AG04449 (cell line): ENCODE results near the gene LAMB4.

Experiments
- CTCF ChIA-PET: fragments of 350-600 bp; formaldehyde crosslinking; extraction: SDS; loops from one replicate; lab custom pipeline; 2021; ENCODE audit warnings: antibody characterized with exemption; lab: Yijun Ruan, JAX
- POLR2A ChIA-PET: fragments of 400-600, 350-600 bp; formaldehyde crosslinking; extraction: SDS; loops from one replicate; lab custom pipeline; 2020; ENCODE audit warnings: antibody characterized with exemption, inconsistent platforms; lab: Yijun Ruan, JAX
- DNase-seq: peaks from one replicate; pipeline ENCODE4 v3.0.0-alpha.2; 2010; ENCODE audit warnings: low read depth, low spot score
- H3K4me3 ChIP-seq: 2 replicates; pipeline ENCODE4 v1.5.1; 2011; ENCODE audit warnings: low read depth, mild to moderate bottlenecking, control low read depth, low read length
- TF ChIP-seq, protein P1 (sequence below): IDR thresholded peaks from one replicate; pipeline ENCODE4 v1.5.1; 2011; ENCODE audit warnings: mild to moderate bottlenecking, moderate library complexity, low read length, control low read depth, inconsistent platforms; ENCODE audit not compliant: insufficient read depth; ENCODE audit errors: missing control alignments

The LAMB4 gene

DNA sequence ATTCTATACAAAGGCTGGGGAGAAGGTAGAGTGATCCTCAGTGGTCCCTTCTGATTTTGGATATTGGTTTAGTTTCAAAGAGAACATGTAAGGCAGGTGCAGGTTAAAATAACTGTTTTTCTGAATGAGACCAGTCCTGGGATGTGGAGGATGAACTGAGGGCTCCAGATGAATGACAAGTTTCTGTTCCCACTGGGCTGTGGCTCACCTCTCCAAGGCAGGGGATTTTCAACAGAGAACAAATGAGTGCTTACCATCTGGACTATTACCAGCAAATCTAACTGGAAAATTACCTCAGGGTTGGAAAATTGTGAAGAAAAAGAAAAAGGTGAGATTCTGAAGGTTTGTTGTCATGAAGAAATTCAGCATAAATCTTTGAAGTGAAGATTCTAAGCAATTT lies 8.0 kb downstream of the LAMB4 start:
- POLR2A ChIA-PET = no interaction called here
- no peak for DNase-seq
- no peak overlapping the region for H3K4me3 ChIP-seq
- CTCF ChIA-PET = interaction anchor here (1.1 kb wide), 1 partner anchor 24 kb away, joined by 4 read pairs; no protein-coding TSS in a partner anchor
- TF ChIP-seq, protein P1, sequence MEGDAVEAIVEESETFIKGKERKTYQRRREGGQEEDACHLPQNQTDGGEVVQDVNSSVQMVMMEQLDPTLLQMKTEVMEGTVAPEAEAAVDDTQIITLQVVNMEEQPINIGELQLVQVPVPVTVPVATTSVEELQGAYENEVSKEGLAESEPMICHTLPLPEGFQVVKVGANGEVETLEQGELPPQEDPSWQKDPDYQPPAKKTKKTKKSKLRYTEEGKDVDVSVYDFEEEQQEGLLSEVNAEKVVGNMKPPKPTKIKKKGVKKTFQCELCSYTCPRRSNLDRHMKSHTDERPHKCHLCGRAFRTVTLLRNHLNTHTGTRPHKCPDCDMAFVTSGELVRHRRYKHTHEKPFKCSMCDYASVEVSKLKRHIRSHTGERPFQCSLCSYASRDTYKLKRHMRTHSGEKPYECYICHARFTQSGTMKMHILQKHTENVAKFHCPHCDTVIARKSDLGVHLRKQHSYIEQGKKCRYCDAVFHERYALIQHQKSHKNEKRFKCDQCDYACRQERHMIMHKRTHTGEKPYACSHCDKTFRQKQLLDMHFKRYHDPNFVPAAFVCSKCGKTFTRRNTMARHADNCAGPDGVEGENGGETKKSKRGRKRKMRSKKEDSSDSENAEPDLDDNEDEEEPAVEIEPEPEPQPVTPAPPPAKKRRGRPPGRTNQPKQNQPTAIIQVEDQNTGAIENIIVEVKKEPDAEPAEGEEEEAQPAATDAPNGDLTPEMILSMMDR = no peak

DNA sequence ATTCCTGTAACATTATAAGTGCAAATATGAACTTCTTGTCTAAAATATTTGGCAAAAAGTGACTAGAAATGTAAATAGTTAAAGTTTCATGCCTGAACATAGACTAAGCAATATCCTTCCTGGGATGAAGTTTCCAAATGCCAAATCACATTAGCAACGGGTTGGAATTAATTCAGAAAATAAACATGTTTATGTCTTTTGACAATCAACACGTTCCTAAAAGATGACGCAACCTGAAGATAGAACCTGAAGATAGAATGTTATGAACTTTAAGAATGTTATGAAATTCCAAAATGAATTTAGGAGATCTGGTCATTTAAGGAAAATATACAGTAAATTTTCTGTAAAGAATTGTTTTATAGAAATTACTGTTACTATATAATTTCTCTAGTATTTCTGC lies 9.2 kb downstream of the LAMB4 start:
- no peak for DNase-seq
- ChIA-PET CTCF (interaction anchor here (1.5 kb wide), 1 partner anchor 20 kb away, joined by 3 read pairs; no protein-coding TSS in a partner anchor), POLR2A (no interaction called here)
- H3K4me3 ChIP-seq = no peak overlapping the region
- TF ChIP-seq, protein P1 = no peak

DNA sequence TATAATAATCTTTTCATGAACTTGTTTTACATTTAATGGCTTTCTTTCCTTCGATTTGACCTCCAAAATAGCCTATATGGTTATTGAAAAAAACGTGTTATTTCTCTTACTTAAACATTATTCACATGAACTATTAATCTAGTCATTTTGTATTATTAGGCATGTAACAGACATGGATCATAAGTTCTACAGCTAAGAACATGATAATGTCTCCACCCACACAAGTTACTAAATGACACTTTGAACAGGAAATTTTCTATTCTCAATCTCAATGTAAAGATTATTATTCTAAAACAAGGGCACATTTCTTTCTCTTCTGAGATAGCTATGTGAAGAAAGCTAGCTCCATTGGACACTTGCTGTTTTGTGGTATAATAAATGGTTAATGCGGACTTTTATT lies 10.0 kb downstream of the LAMB4 start:
- CTCF ChIA-PET = interaction anchor here (1.5 kb wide), 1 partner anchor 21 kb away, joined by 3 read pairs; no protein-coding TSS in a partner anchor
- POLR2A ChIA-PET = no interaction called here
- no peak for DNase-seq
- TF ChIP-seq, protein P1 = no peak
- no peak overlapping the region for H3K4me3 ChIP-seq

DNA sequence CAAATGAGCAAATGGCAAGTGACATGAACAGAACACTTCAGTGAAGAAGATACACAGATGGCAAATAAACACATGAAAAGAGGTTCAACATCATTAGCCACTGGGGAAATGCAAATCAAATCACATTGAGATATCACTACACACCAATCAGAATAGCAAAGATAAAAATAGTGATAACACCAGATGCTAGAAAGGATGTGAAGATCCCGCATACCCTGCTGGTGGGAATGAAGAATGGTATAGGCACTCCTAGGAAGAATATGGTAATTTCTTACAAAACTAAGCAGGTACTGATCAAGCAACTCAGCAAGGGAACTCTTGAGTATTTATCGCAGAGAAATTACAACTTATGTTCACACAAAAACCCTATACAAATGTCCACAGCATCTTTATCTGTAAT lies 11.2 kb downstream of the LAMB4 start:
- TF ChIP-seq, protein P1 = no peak
- ChIA-PET CTCF (interaction anchor here (1.4 kb wide), 1 partner anchor 20 kb away, joined by 3 read pairs; no protein-coding TSS in a partner anchor), POLR2A (no interaction called here)
- H3K4me3 ChIP-seq = no peak overlapping the region
- DNase-seq = no peak

DNA sequence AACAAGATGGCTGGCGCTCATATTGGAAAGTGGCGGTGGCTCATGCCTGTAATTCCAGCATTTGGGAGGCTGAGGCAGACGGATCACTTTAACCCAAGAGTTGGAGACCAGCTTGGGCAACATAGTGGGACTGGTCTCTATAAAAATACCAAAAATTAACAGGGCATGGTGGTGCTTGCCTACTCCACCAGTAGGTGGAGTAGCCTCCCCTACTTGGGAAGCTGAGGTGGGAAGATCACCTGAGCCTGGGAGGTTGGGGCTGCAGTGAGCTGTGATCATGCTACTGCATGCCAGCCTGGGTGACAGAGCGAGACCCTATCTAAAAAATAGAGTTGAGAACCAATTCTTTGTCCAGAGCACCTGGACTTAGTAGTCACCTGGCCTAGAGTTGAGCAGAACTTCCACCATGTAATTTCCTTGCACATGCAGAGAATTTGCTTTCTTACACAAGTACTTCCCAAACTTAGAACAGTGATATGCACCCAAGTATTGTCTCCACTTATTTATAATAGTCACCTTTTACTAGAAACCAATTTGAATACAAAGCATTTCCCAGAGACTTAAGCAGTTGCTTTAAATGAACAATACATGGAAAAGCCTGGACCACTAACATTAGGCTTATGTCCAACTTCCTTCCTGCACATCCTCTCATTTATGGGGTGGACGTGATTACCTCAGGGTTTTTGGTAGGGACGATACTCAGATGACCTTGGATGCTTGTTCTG lies 15.9 kb downstream of the LAMB4 start:
- TF ChIP-seq, protein P1 = no peak
- DNase-seq = no peak
- no peak overlapping the region for H3K4me3 ChIP-seq
- POLR2A ChIA-PET = no interaction called here
- CTCF ChIA-PET = interaction anchor here (1.0 to 2.3 kb wide), 3 partner anchors 11 to 32 kb away, joined by 3 to 16 read pairs (median 11); no protein-coding TSS in a partner anchor

DNA sequence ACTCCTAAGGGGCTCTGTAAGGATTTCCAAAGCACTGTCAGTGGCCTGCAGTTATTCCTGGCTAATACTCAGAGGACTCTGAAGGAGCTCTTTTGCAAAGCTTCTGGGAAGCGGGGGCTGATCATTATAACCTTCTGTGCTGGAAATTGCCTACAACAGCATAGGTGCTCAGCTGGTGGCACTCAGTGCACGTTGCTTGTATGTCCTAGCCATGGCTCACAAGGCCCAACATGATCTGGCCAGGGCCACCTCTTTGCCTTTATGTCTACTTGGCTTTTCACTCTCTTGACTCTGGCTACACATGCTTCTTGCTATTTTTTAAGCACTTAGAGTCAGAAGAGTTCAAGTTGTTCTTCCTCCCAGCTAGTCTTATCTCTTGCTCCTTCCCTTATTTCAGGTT lies 17.5 kb downstream of the LAMB4 start:
- no peak for DNase-seq
- H3K4me3 ChIP-seq = no peak overlapping the region
- CTCF ChIA-PET = interaction anchor here (1.9 to 2.3 kb wide), 2 partner anchors 9 to 33 kb away, joined by 11 to 16 read pairs; no protein-coding TSS in a partner anchor
- TF ChIP-seq, protein P1 = no peak
- POLR2A ChIA-PET = no interaction called here
